Occipital lobe (tissue), 2 donors: ENCODE measurements around the gene HMCN2. TPM values are rescaled to one million over a fixed set of nuclear protein-coding genes. Genes with fewer than 3 reads are reported as not detected.

Experiments used
- DNase-seq: peaks from one replicate; lab custom pipeline; 2025; lab: John Stamatoyannopoulos, UW
- total RNA-seq: library from RNA; depleted of rRNA; stranded (reverse); fragments of >200 nt; gene quantifications from one replicate; pipeline ENCODE4 v1.2.3, GENCODE V29; 2014

HMCN2 gene, protein sequence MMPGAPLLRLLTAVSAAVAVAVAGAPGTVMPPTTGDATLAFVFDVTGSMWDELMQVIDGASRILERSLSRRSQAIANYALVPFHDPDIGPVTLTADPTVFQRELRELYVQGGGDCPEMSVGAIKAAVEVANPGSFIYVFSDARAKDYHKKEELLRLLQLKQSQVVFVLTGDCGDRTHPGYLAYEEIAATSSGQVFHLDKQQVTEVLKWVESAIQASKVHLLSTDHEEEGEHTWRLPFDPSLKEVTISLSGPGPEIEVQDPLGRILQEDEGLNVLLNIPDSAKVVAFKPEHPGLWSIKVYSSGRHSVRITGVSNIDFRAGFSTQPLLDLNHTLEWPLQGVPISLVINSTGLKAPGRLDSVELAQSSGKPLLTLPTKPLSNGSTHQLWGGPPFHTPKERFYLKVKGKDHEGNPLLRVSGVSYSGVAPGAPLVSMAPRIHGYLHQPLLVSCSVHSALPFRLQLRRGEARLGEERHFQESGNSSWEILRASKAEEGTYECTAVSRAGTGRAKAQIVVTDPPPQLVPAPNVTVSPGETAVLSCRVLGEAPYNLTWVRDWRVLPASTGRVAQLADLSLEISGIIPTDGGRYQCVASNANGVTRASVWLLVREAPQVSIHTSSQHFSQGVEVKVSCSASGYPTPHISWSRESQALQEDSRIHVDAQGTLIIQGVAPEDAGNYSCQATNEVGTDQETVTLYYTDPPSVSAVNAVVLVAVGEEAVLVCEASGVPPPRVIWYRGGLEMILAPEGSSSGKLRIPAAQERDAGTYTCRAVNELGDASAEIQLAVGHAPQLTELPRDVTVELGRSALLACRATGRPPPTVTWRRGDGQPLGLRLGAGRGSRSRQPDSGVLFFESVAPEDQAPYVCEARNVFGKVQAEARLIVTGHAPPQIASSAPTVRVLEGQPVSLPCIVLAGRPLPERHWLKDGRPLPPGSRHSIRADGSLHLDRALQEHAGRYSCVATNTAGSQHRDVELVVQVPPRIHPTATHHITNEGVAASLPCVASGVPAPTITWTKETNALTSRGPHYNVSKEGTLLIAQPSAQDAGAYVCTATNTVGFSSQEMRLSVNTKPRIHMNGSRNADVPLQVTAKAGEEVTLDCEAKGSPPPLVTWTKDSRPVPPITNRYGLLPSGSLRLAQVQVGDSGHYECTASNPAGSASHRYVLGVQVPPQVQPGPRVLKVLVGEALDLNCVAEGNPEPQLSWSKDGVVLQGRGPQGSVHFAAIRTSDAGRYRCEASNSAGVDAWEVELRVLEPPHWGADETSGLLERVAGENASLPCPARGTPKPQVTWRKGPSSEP (N-terminal part only)
- not detected for total RNA-seq

GRCh38 chr9:130265431-130266235 lies at the start of gene HMCN2:
Gene HMCN2 (plus strand): TSS chr9:130265760. CDS start chr9:130265879, 119 bp downstream.
- no peak for DNase-seq

DNA sequence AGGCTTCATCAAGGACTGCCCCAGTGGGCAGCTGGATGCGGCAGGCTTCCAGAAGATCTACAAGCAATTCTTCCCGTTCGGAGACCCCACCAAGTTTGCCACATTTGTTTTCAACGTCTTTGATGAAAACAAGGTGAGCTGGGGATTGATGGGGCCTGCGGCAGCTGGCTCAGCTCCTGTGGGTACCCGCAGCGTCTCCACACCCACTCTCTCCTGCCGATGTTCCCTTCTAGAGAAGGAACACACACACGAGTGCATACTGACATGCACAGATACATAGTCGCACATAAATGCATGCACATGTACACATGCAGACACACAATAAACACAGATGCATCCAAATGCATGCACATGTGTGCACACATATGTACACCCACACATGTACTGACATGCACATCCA lies 47.7 kb upstream of the HMCN2 start:
- DNase-seq: no peak

DNA sequence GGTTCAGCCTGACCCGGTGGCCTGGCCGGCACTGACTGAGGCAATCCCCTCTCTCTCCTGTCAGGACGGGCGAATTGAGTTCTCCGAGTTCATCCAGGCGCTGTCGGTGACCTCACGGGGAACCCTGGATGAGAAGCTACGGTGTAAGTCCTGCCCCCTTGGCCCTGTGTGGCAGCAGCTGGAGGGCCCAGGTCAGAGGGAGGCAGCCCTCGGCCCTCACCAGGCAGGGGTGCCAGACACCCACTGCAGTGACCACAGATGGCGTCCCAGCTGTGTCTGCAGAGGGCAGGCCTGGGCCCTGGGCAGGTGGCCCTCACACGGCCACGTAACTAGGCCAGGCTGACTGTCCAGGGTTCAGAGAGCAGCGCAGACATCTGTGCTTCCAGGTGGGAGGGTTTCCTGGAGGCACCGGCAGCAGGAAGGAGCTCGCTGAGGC lies 45.9 kb upstream of the HMCN2 start:
- DNase-seq: no peak

- DNase-seq: no peak
These were observed 45.2 kb upstream of the HMCN2 start for GRCh38 chr9:130220352-130220751.

GRCh38 chr9:130222833-130223232 lies 42.7 kb upstream of the HMCN2 start:
- DNase-seq: no peak

GRCh38 chr9:130225071-130225470 lies 40.5 kb upstream of the HMCN2 start:
- DNase-seq: no peak

DNA sequence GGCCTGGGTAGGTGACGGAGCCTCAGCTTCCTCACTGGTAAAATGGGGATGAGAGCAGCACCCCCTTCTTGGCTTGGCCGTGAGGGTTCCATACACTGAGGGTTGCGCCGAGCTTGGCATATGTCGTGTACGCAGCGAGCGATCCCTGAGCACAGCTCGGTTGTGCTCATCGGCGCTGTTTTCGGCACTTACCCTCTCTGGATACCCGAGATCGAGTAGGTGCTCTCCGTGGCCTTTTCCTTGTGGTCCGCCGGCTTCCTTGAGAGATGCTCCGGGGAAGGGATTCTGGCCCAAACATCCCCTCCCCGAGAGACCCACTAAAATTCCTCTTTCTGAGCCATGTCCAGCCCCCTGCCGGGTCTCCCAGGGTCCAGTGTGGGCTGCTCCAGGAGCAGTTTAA lies 40.0 kb upstream of the HMCN2 start:
- no peak for DNase-seq

GRCh38 chr9:130226112-130226511 lies 39.4 kb upstream of the HMCN2 start:
- DNase-seq: no peak

DNA sequence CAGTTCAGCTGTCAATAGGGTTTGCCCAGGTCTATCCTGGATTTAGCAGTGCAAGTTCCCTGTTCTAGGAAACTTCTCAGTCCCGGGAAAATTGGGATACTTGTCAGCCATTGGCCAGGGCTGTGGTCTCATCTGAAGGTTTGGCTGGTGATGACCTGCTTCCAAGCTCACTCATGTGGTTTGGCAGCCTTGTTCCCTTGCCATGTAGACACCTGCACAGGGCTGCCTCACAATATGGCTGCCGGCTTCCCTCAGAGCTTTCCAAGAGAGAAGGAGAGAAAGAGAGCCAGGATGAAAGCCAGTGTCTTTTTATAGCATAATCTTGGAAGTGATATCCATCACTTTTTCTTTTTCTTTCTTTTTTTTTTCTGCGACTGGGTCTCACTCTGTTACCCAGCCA lies 37.7 kb upstream of the HMCN2 start:
- no peak for DNase-seq

GRCh38 chr9:130229759-130230158 lies 35.8 kb upstream of the HMCN2 start:
- DNase-seq: no peak

GRCh38 chr9:130230631-130231030 lies 34.9 kb upstream of the HMCN2 start:
- no peak for DNase-seq

DNA sequence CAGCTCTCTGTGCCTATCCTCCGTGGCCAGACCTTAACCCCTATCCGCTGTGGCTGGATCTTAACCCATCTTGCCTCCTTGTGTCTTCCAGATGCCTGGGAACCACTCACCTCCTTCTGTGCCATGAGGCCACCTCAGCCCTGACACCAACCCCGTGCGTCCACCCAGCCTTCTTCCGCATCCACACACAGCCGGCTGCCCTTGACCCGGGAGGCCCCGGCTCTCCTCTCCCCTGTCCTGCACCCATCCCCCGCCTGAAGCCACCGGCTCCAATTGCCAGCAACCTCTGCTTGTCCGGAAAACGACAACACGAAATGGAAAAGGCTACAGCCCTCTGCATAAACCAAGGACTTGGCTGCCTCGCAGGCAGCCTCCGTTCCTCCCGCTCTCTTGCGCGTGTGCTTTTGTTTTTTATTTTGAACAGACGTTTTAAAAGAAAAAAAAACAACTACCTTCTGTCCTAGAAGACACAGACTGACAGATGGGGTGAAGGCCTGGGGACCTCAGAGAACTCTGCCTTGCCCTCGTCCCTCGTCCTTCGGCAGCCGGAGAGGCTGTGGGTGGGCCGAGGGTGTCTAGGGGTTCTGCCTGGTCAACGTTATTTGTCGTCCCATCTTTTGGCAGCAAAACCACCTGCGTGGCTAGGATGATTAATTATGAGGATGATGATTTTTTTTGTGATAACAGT lies 32.5 kb upstream of the HMCN2 start:
- DNase-seq: no peak

- no peak for DNase-seq
These were observed 32.0 kb upstream of the HMCN2 start for GRCh38 chr9:130233587-130233945.

DNA sequence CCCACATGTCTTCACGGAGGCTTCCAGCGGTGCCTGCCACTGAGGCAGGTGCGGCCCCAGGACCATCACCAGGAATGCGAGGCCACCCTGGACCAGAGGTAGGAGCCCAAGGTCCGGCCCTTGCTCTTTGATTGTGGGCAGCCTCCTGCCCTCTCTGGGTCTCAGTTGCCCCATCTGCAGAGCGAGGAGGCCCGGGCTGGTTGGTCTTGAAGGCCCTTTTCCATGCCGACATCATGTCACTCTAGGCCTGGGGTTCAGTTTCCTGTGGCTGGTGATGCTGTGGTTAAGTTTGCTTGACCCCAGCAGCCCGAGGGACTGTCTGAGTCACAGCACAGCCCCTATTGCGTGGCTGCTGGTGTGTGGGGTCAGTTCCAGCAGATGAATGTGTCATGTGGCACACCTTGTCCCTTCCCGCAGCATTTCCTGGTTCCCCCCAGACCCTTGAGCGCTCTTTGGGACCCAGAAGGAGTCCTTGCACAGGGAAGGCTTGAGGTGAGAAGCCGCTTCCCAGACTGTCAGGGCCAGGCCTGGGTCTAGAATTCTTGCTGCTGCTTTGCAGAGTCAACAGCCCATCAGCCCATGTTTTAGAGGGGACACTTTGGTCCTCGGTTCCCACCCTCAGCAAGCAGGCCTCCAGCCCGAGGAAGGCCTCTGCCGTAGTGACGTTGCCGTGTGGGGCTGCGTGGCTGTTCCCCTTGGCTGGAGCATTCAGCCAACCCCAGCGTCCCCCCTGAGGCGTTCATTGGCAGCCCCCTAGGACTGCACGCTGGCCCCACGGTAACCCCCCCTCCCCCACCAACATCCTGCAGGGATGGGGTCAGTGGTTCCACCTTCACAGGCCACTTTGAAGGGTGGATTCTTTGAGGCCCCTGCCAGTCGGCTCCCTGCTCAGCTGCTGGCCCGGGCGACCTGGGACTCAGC lies 31.0 kb upstream of the HMCN2 start:
- no peak for DNase-seq

DNA sequence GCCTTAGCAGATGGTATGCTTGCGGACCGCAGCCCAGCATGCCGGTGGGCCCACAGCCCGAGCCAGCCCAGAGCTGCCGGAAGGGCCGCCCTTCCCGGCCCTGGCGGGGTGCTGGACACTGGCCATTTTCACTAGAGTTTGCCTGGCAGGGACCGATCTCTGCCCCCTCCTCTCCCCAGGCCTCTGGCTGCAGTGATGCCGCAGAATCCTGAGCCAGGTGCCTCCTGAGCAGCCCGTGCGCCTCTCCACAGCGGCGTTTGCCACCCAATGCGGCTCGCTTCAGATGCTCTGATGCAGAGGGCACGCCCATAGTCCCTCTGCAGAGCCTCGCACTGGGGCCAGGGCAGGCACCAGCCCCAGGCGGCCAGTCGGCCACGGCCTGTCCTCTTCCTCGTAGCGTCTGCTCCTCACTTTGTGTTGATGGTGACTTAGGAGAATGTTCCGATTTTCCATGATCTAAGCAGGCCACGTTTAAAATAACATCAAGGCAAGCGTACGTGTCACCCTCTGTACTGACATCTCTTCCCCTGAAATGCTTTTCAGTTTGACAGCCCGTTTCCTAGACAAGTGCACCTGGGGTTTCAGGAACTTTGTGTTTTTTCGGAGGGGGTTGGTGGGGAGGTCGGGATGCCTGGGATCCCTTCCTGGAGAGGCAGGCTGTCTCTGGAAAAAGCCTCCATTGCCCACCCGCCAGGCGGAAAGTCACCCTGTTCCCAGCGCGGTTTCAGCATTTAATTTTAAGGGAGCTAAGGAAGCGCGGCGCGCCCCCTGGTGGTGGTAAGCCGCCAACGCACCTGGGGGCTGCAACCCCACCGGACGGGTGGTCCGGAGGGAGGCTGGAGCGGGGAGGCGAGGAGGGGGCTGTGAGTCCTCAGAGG lies 29.8 kb upstream of the HMCN2 start:
- DNase-seq: peak; percentile 55

DNA sequence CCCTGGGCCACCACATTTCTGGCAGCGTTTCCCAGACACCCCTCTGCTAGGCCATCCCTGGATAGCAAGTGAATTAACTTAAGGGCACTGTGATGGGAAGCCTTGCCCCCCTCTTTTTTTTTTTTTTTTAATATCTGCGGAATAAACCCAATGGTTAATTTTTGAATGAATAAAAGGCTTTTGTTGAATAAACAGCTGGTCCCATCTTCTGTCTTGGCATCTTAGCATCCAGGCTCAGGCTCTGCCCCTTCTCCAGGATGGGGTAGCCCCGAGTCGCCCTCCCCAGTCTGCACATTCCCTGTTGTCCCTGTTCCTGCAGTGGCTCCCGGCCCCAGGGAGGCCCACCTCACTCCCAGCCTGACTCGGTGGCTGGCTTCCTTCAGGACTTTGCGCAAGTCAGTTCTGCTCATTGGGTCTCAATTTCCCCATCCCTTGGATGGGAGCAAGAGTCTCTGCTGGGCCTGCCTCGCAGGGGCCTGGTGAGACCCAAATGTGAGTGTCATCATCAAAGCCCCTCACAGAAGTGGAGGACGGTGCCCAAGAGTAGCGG lies 29.0 kb upstream of the HMCN2 start:
- DNase-seq: no peak

- no peak for DNase-seq
These were observed 28.5 kb upstream of the HMCN2 start for GRCh38 chr9:130237076-130237475.
